GM10266 (cell line): ENCODE measurements around the gene SYNM.
"Not testable (repeated sequence)": the region's sequence is repeated elsewhere in the genome, so short reads cannot be mapped to it uniquely, and the experiment has no call there.

Experiments used
- DNase-seq: peaks from one replicate; pipeline ENCODE4 v3.0.0; 2012; ENCODE audit errors: extremely low spot score
- TF ChIP-seq, protein P1 (sequence below): IDR thresholded peaks from 2 replicates; pipeline ENCODE4 v1.5.1; 2012; ENCODE audit warnings: mild to moderate bottlenecking, low read depth; ENCODE audit not compliant: control insufficient read depth, insufficient read depth; ENCODE audit errors: missing control alignments

Gene SYNM

GRCh38 chr15:99062226-99062625, 42.7 kb upstream of the SYNM start:
- DNase-seq = no peak
- TF ChIP-seq, protein P1, sequence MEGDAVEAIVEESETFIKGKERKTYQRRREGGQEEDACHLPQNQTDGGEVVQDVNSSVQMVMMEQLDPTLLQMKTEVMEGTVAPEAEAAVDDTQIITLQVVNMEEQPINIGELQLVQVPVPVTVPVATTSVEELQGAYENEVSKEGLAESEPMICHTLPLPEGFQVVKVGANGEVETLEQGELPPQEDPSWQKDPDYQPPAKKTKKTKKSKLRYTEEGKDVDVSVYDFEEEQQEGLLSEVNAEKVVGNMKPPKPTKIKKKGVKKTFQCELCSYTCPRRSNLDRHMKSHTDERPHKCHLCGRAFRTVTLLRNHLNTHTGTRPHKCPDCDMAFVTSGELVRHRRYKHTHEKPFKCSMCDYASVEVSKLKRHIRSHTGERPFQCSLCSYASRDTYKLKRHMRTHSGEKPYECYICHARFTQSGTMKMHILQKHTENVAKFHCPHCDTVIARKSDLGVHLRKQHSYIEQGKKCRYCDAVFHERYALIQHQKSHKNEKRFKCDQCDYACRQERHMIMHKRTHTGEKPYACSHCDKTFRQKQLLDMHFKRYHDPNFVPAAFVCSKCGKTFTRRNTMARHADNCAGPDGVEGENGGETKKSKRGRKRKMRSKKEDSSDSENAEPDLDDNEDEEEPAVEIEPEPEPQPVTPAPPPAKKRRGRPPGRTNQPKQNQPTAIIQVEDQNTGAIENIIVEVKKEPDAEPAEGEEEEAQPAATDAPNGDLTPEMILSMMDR = no peak

- TF ChIP-seq, protein P1 = no peak
- no peak for DNase-seq
Observed at GRCh38 chr15:99068186-99068585, 36.7 kb upstream of the SYNM start.

GRCh38 chr15:99070208-99070607, 34.7 kb upstream of the SYNM start:
- TF ChIP-seq, protein P1 = no peak
- no peak for DNase-seq

- TF ChIP-seq, protein P1 = no peak
- peak; percentile 2 for DNase-seq
Observed at GRCh38 chr15:99071091-99071680, 33.7 kb upstream of the SYNM start.

- peak; percentile 3 for DNase-seq
- TF ChIP-seq, protein P1 = no peak
Observed at GRCh38 chr15:99073008-99073717, 31.7 kb upstream of the SYNM start.

- peak; percentile 1 for DNase-seq
- TF ChIP-seq, protein P1 = no peak
Observed at GRCh38 chr15:99074446-99074845, 30.4 kb upstream of the SYNM start.

GRCh38 chr15:99075059-99075652, 29.7 kb upstream of the SYNM start:
- not testable (repeated sequence) for DNase-seq
